Keratinocyte (primary cell): Measurements from ENCODE around the gene GHRH.

Source experiments
- EZH2 ChIP-seq: IDR thresholded peaks from one replicate; pipeline ENCODE4 v1.6.1; 2012; ENCODE audit warnings: inconsistent platforms, mild to moderate bottlenecking, low read length, moderate library complexity
- TF ChIP-seq, protein P1 (sequence below), 3 experiments: IDR thresholded peaks in 1 of 3; conservative IDR thresholded peaks in 1 of 3; optimal IDR thresholded peaks in 1 of 3; 2 replicates in 2 of 3; 3 replicates in 1 of 3; pipeline versions ENCODE3 to v1.5.1; 2011; ENCODE audit warnings: low read length in 3 of 3, mild to moderate bottlenecking in 3 of 3, moderate library complexity in 2 of 3, control low read depth in 1 of 3, inconsistent platforms in 1 of 3; ENCODE audit not compliant: insufficient read depth in 2 of 3; ENCODE audit errors: extremely low read depth in 1 of 3

DNA sequence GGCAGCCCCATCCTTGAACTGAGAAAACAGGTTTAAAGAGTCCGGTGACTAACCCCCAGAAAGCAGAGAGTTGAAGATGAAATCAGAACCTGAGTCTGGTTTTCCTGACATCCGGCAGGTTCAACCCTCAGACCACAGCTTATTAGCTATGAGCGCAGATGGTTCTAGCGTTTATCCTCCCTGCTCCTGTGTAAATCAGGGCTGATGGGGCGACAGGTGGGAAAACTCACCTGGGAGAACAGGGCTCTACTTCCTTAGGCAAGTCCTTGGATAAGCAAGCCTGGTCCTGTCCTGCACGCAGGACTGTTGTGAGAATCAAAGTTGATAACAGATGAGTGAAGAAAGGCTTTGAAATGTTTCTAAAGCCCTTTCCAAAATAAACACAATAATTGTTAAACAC, 31.4 kb downstream of the GHRH start:
- TF ChIP-seq, protein P1, sequence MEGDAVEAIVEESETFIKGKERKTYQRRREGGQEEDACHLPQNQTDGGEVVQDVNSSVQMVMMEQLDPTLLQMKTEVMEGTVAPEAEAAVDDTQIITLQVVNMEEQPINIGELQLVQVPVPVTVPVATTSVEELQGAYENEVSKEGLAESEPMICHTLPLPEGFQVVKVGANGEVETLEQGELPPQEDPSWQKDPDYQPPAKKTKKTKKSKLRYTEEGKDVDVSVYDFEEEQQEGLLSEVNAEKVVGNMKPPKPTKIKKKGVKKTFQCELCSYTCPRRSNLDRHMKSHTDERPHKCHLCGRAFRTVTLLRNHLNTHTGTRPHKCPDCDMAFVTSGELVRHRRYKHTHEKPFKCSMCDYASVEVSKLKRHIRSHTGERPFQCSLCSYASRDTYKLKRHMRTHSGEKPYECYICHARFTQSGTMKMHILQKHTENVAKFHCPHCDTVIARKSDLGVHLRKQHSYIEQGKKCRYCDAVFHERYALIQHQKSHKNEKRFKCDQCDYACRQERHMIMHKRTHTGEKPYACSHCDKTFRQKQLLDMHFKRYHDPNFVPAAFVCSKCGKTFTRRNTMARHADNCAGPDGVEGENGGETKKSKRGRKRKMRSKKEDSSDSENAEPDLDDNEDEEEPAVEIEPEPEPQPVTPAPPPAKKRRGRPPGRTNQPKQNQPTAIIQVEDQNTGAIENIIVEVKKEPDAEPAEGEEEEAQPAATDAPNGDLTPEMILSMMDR (optimal IDR thresholded peaks at IDR 0.05 in 1 of 3, IDR thresholded peaks at IDR 0.05 in 1 of 3, conservative IDR thresholded peaks at IDR 0.05 in 1 of 3; ENCODE audit: extremely low read depth in 1 of 3, insufficient read depth in 2 of 3, low read length in 3 of 3) = no peak
- TF ChIP-seq EZH2 = no peak
